Gastrocnemius medialis (tissue), 4 donors: ENCODE measurements around the gene CARD9. TPM values are rescaled to one million over a fixed set of nuclear protein-coding genes. Genes with fewer than 3 reads are reported as not detected.

Experiments
- ATAC-seq, 2 donors: fragments of 150-250 bp; one replicate each; pipeline ENCODE4 v1.9.1; 2016
- DNase-seq, 2 donors: peaks; one replicate each; pipeline ENCODE4 v3.0.0-alpha.2; 2019
- H3K27ac ChIP-seq, 4 donors: fragments of 200-600 bp; sonication (generic); 1 replicate in 1 of 4; 2 replicates in 3 of 4; pipeline ENCODE4 v1.5.1; 2016 to 2018; ENCODE audit warnings: mild to moderate bottlenecking in 2 of 4, moderate library complexity in 1 of 4
- H3K27me3 ChIP-seq, 3 donors: fragments of 200-600 bp; sonication (generic) in 2 of 3; 1 replicate in 1 of 3; 2 replicates in 2 of 3; pipeline versions ENCODE4 v1.5.1 to v1.6.0; 2016 to 2019; ENCODE audit warnings: mild to moderate bottlenecking in 1 of 3, moderate library complexity in 1 of 3
- H3K36me3 ChIP-seq, 2 donors: fragments of 200-600 bp; sonication (generic) in 1 of 2; one replicate each; pipeline ENCODE4 v1.5.1; 2017 to 2018
- H3K4me1 ChIP-seq, 2 donors: fragments of 200-600 bp; sonication (generic) in 1 of 2; one replicate each; pipeline ENCODE4 v1.5.1; 2016 to 2017; ENCODE audit warnings: mild to moderate bottlenecking in 2 of 2
- H3K4me3 ChIP-seq, 4 donors: fragments of 200-600 bp; sonication (generic) in 3 of 4; 1 replicate in 1 of 4; 2 replicates in 3 of 4; pipeline ENCODE4 v1.5.1; 2016 to 2019; ENCODE audit warnings: mild to moderate bottlenecking in 2 of 4
- H3K9me3 ChIP-seq, 3 donors: fragments of 200-600 bp; sonication (generic) in 2 of 3; 1 replicate in 1 of 3; 2 replicates in 2 of 3; pipeline ENCODE4 v1.5.1; 2016 to 2019
- POLR2A ChIP-seq, 2 donors: fragments of 450-650 bp; IDR thresholded peaks; one replicate each; pipeline ENCODE4 v1.6.1; 2017; ENCODE audit warnings: antibody characterized with exemption in 2 of 2, mild to moderate bottlenecking in 2 of 2, moderate library complexity in 2 of 2
- in situ Hi-C, 4 donors: fragments of 200-750 bp; cut with MboI; loops; one replicate each; pipeline versions ENCODE4 v1.15.0 to v1.8.0; 2017; ENCODE audit warnings: low sequenced_read_pairs in 4 of 4
- intact Hi-C: fragments of 100-400 bp; cut with DNase I; formaldehyde crosslinking; loops from one replicate; pipeline ENCODE4 v1.15.1; 2023; ENCODE audit warnings: low total_unique reads
- total RNA-seq, 4 donors: library from RNA; depleted of rRNA; stranded (reverse); fragments of >200 nt; gene quantifications; one replicate each; pipeline versions ENCODE4 v1.1.0 to v1.2.3, GENCODE V29; 2016
- TF ChIP-seq, protein P1 (sequence below), 5 experiments: fragments of 450-650 bp in 3 of 5; fragments of 200-600 bp in 2 of 5; sonication (generic) in 2 of 5; IDR thresholded peaks in 4 of 5; conservative IDR thresholded peaks in 1 of 5; 1 replicate in 4 of 5; 2 replicates in 1 of 5; pipeline ENCODE4 v1.5.1; 2016 to 2019; ENCODE audit warnings: antibody characterized with exemption in 5 of 5, mild to moderate bottlenecking in 3 of 5, moderate library complexity in 3 of 5

Gene CARD9
- total RNA-seq, 4 donors from 2014 or later: 0.34 to 1.2 (median 0.69) TPM

DNA sequence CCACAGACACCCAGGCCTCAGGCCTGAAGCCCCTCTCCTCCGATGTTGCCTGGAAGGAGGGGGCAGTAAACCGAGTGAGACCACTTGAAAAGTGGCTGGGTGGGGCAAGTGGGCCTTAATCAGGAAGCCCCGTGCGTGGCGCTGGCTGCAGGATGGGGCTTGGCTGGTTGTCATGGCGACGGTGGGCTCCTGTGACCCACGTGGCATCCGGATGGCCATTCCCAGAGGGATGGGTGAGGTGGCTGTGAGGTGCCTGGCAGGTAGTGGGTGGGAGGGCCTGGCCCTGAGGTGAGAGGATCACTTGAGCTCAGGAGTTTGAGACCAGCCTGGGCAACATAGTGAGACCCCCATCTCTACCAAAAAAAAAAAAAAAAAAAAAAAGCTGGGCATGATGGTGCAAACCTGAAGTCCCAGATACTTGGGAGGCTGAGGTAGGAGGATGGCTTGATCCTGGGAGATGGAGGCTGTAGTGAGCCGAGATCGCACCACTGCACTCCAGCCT lies 40.9 kb downstream of the CARD9 start:
- TF ChIP-seq, protein P1, sequence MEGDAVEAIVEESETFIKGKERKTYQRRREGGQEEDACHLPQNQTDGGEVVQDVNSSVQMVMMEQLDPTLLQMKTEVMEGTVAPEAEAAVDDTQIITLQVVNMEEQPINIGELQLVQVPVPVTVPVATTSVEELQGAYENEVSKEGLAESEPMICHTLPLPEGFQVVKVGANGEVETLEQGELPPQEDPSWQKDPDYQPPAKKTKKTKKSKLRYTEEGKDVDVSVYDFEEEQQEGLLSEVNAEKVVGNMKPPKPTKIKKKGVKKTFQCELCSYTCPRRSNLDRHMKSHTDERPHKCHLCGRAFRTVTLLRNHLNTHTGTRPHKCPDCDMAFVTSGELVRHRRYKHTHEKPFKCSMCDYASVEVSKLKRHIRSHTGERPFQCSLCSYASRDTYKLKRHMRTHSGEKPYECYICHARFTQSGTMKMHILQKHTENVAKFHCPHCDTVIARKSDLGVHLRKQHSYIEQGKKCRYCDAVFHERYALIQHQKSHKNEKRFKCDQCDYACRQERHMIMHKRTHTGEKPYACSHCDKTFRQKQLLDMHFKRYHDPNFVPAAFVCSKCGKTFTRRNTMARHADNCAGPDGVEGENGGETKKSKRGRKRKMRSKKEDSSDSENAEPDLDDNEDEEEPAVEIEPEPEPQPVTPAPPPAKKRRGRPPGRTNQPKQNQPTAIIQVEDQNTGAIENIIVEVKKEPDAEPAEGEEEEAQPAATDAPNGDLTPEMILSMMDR (IDR thresholded peaks at IDR 0.05 in 4 of 5, conservative IDR thresholded peaks at IDR 0.05 in 1 of 5): no peak
- no peak for TF ChIP-seq POLR2A (IDR thresholded peaks at IDR 0.05)
- no peak overlapping the region for H3K27ac ChIP-seq
- ATAC-seq (no peak), DNase-seq (no peak)
- H3K27me3 ChIP-seq: peaks cover 4 to 9% (median 6%) of the 10 kb centered on the region in 3 donors
- H3K4me1 ChIP-seq: peaks cover 0 to 7% of the 10 kb centered on the region in 2 donors
- in situ Hi-C loops: no loop called here
- intact Hi-C loops: no loop called here
- no peak overlapping the region for H3K4me3 ChIP-seq
- H3K36me3 ChIP-seq: no peaks in the 10 kb centered on the region
- H3K9me3 ChIP-seq: no peaks in the 10 kb centered on the region

DNA sequence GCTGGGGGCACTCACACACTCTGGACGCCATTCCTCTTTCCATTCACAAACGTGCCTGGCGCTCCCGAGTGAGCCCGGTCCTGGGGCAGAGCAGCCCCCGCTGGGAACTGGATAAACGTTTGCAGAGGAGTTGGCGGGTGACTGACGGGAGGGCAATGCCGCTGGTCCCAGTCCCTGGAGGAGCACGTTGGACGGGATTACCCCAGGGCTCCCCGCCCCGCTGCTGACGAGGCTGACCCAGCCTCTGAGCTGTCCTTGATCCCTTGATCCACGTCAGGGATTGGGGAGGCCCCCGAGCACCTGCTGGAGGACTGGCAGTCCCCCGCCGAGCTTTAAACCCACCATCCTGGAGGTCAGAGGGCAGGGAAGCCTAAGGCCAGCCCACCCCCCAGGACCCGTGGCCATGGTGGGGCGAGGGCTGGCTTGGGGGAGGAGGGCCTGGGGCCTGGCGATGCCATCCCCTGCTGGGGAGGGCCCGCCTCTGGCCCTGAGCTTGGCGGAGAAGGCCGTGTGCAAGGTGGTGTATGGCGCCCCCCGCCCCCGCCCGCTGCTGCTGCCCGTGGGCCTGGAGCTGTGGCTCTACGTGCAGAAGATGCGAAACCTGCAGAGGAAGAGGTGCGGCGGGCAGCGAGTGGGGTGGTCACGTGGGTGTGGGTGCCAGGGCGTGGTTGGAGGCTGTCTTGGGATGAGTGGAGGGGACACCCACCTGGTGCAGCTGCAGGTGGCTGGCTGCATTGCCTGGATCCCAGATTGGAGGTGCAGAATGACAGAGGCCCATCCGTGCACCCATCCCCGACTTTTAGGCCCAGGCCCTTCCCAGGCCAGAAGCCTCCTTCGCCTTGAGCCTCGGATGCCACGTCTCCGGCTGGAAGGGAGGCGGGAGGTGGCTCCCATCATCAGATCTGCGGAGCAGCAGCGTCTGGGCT lies 41.6 kb downstream of the CARD9 start:
- Histone ChIP-seq H3K4me3 (no peak overlapping the region), H3K27ac (no peak overlapping the region), H3K36me3 (no peaks in the 10 kb centered on the region), H3K4me1 (peaks cover 0 to 10% of the 10 kb centered on the region in 2 donors), H3K9me3 (no peaks in the 10 kb centered on the region), H3K27me3 (peaks cover 4 to 12% (median 7%) of the 10 kb centered on the region in 3 donors)
- ATAC-seq (no peak), DNase-seq (no peak)
- intact Hi-C loops: no loop called here
- TF ChIP-seq POLR2A (IDR thresholded peaks at IDR 0.05): no peak
- TF ChIP-seq, protein P1 (IDR thresholded peaks at IDR 0.05 in 4 of 5, conservative IDR thresholded peaks at IDR 0.05 in 1 of 5): no peak
- in situ Hi-C loops: no loop called here

DNA sequence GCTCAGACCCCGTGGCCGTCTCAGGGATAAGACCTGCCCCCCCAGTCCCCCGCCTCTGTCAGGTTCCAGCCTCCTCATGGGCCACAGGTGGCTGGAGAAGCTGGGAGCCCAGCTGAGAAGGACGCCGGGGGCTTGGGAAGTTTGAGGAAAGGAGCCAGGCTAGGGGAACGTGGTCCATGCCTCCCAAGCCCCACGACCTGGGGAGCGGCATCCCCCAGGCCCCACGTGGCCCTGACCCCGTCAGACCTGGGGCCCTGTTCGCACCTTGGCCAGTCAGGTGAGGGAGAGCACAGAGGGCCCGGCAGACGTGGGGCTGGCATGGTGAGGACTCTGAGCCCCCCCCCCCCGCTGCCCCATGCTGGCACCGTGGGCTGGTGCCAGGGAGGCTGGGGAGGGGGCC lies 42.4 kb downstream of the CARD9 start:
- DNase-seq (no peak), ATAC-seq (no peak)
- H3K9me3 ChIP-seq: no peaks in the 10 kb centered on the region
- intact Hi-C loops (no loop called here), in situ Hi-C loops (no loop called here)
- peaks cover 0 to 11% of the 10 kb centered on the region in 2 donors for H3K4me1 ChIP-seq
- TF ChIP-seq, protein P1 (IDR thresholded peaks at IDR 0.05 in 4 of 5, conservative IDR thresholded peaks at IDR 0.05 in 1 of 5): no peak
- no peak for TF ChIP-seq POLR2A (IDR thresholded peaks at IDR 0.05)
- no peak overlapping the region for H3K4me3 ChIP-seq
- H3K27ac ChIP-seq: no peak overlapping the region
- peaks cover 4 to 19% (median 11%) of the 10 kb centered on the region in 3 donors for H3K27me3 ChIP-seq
- H3K36me3 ChIP-seq: no peaks in the 10 kb centered on the region

DNA sequence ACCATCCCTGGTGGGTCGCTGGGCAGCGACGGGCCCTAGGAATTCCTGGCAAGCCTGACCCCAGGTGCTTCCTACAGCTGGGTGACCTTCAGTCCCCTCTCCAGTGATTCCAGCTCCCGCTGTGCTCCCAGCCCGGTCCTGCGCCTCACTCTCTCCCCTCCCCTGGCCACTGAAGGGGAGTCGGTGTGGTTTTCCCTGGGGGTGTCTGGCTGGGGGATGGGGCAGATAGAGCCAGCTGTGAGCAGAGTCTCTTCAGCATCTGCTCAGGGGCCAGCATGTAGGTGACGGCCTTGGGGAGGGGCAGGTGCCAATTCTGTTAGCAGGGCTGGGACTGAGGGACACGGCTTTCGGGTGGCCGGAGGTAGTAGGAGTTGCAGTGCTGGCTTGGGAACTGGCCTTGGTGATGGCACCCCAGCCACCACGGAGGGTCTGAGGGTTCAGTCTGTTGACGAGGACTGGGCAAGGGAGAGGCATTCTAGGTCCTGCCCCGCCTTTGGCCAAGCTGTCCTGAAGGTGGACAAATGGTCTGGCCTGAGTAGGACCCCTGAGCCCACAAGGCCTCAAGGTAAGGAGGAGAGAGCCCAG lies 43.0 kb downstream of the CARD9 start:
- intact Hi-C loops: no loop called here
- Histone ChIP-seq H3K4me3 (no peak overlapping the region), H3K9me3 (no peaks in the 10 kb centered on the region), H3K36me3 (no peaks in the 10 kb centered on the region), H3K27ac (no peak overlapping the region), H3K4me1 (peaks cover 0 to 11% of the 10 kb centered on the region in 2 donors), H3K27me3 (peaks cover 4 to 24% (median 11%) of the 10 kb centered on the region in 3 donors)
- ATAC-seq: no peak
- in situ Hi-C loops: no loop called here
- DNase-seq: no peak
- TF ChIP-seq, protein P1 (IDR thresholded peaks at IDR 0.05 in 4 of 5, conservative IDR thresholded peaks at IDR 0.05 in 1 of 5): no peak
- TF ChIP-seq POLR2A (IDR thresholded peaks at IDR 0.05): no peak
